Smooth muscle cell (in vitro differentiated cells): ENCODE measurements around the gene BTC. TPM values are rescaled to one million over a fixed set of nuclear protein-coding genes. Genes with fewer than 3 reads are reported as not detected.
A peak's percentile ranks its signal among the peaks of the same experiment; 100 is the strongest.

Experiments
- DNase-seq: peaks from one replicate; lab custom pipeline; 2025; ENCODE audit not compliant: unreplicated experiment; lab: John Stamatoyannopoulos, UW
- H2AFZ ChIP-seq: fragments of 200-600 bp; sonication (generic); 2 replicates; pipeline ENCODE4 v1.6.0; 2016; ENCODE audit warnings: antibody characterized with exemption, low read depth, mild to moderate bottlenecking
- H3F3A ChIP-seq: fragments of 200-600 bp; sonication (generic); 2 replicates; pipeline ENCODE4 v1.6.0; 2017; ENCODE audit warnings: antibody characterized with exemption, low read depth
- H3K27ac ChIP-seq: fragments of 200-600 bp; sonication (generic); 2 replicates; pipeline ENCODE4 v1.5.1; 2016; ENCODE audit warnings: low read depth, mild to moderate bottlenecking
- H3K27me3 ChIP-seq: fragments of 200-600 bp; sonication (generic); 2 replicates; pipeline ENCODE4 v1.6.1; 2016; ENCODE audit warnings: low read depth, mild to moderate bottlenecking
- H3K36me3 ChIP-seq: fragments of 200-600 bp; sonication (generic); 2 replicates; pipeline ENCODE4 v1.5.1; 2016; ENCODE audit warnings: low read depth
- H3K4me1 ChIP-seq: fragments of 200-600 bp; sonication (generic); 2 replicates; pipeline ENCODE4 v1.5.1; 2016; ENCODE audit warnings: low read depth
- H3K4me2 ChIP-seq: fragments of 200-600 bp; sonication (generic); 2 replicates; pipeline ENCODE4 v1.6.0; 2016; ENCODE audit warnings: mild to moderate bottlenecking
- H3K4me3 ChIP-seq: fragments of 200-600 bp; sonication (generic); 2 replicates; pipeline ENCODE4 v1.5.1; 2016; ENCODE audit warnings: mild to moderate bottlenecking
- H3K79me2 ChIP-seq: fragments of 200-600 bp; sonication (generic); 2 replicates; pipeline ENCODE4 v1.6.0; 2016; ENCODE audit warnings: low read depth, mild to moderate bottlenecking
- H3K9ac ChIP-seq: fragments of 200-600 bp; sonication (generic); 2 replicates; pipeline ENCODE4 v1.6.0; 2016; ENCODE audit warnings: low read depth
- H3K9me3 ChIP-seq: fragments of 200-600 bp; sonication (generic); replicated peaks from 2 replicates; pipeline ENCODE4 v1.5.1; 2016; ENCODE audit warnings: low read depth
- H4K20me1 ChIP-seq: fragments of 200-600 bp; sonication (generic); 2 replicates; pipeline ENCODE4 v1.6.0; 2016; ENCODE audit warnings: low read depth
- WGBS: methylation state at CpG from one replicate; pipeline ENCODE4 v1.1.7; 2016; ENCODE audit warnings: low lambda C conversion rate; 5-methylcytosine and 5-hydroxymethylcytosine counted together
- polyA plus RNA-seq: library from polyadenylated mRNA; unstranded; fragments of >200 nt; fragmentation: Nextera tagmentation; extraction: Ambion mirVana; gene quantifications from 2 replicates; pipeline ENCODE4 v1.2.1, GENCODE V29; 2016
- total RNA-seq: library from RNA; depleted of rRNA; stranded (reverse); fragments of >200 nt; gene quantifications from 2 replicates; pipeline ENCODE4 v1.2.3, GENCODE V29; 2014
- TF ChIP-seq, protein P1 (sequence below): fragments of 200-600 bp; sonication (generic); IDR thresholded peaks from 2 replicates; pipeline ENCODE4 v1.5.1; 2017; ENCODE audit warnings: borderline replicate concordance, mild to moderate bottlenecking, antibody characterized with exemption; ENCODE audit not compliant: insufficient read depth, poor library complexity, severe bottlenecking

Gene BTC
- total and polyA plus RNA-seq, 2 experiments from 2014 or later = 0.18 to 0.21 TPM

DNA sequence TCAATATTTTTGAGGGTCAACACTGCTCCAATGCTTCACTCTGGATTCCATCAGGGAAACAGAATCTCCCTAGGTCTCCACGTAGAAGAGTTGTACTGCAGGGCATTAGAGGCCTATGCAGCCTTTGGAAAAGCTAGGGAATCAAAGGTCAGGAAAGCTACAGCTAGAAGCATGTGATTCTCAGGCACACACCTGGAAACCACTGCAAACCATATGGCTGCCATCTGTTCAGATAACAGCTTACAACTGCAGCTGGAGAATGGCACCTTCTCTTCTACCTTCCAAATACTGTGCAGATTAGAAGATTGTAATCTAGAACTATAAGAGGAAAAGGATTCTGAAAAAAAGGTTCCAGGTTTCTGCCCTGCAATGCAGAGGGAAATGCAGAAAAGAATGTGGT is 60.6 kb downstream of the BTC start:
- no peak overlapping the region for H2AFZ ChIP-seq
- TF ChIP-seq, protein P1, sequence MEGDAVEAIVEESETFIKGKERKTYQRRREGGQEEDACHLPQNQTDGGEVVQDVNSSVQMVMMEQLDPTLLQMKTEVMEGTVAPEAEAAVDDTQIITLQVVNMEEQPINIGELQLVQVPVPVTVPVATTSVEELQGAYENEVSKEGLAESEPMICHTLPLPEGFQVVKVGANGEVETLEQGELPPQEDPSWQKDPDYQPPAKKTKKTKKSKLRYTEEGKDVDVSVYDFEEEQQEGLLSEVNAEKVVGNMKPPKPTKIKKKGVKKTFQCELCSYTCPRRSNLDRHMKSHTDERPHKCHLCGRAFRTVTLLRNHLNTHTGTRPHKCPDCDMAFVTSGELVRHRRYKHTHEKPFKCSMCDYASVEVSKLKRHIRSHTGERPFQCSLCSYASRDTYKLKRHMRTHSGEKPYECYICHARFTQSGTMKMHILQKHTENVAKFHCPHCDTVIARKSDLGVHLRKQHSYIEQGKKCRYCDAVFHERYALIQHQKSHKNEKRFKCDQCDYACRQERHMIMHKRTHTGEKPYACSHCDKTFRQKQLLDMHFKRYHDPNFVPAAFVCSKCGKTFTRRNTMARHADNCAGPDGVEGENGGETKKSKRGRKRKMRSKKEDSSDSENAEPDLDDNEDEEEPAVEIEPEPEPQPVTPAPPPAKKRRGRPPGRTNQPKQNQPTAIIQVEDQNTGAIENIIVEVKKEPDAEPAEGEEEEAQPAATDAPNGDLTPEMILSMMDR = no peak
- no peaks in the 10 kb centered on the region for H3K79me2 ChIP-seq
- H3K4me3 ChIP-seq = no peak overlapping the region
- H3K4me2 ChIP-seq = no peak overlapping the region
- no peak for DNase-seq
- H3K36me3 ChIP-seq = no peaks in the 10 kb centered on the region
- WGBS = 84% methylated on average over 1 of the region's 1 CpG
- no peaks in the 10 kb centered on the region for H4K20me1 ChIP-seq
- no peaks in the 10 kb centered on the region for H3K27me3 ChIP-seq
- H3K9ac ChIP-seq = no peak overlapping the region
- H3K9me3 ChIP-seq = no peaks in the 10 kb centered on the region
- H3F3A ChIP-seq = no peaks in the 10 kb centered on the region
- no peak overlapping the region for H3K27ac ChIP-seq
- no peaks in the 10 kb centered on the region for H3K4me1 ChIP-seq

DNA sequence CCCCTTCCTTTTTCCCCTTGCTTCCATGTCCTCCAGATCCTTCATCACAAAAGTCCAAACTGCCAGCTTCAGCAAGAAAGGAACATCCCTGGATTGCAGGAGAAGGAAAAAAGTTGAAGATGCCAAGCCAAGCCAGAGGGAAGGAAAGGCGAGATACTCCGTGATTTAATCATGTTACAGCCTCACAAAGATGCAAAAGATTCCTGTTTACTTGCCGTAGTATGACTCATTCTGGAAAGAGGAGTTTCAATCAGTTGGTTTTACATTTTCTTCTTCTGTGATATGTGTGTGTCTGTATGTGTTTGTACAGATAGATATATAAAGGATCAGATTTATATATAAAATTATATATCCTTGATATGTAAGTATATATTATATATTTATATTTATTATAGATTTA is 69.3 kb downstream of the BTC start:
- Histone ChIP-seq H3K4me3 (no peak overlapping the region), H3K4me1 (no peaks in the 10 kb centered on the region), H3K36me3 (no peaks in the 10 kb centered on the region), H3K27me3 (no peaks in the 10 kb centered on the region), H3F3A (no peaks in the 10 kb centered on the region), H3K9ac (no peak overlapping the region), H3K27ac (no peak overlapping the region), H4K20me1 (no peaks in the 10 kb centered on the region), H3K79me2 (no peaks in the 10 kb centered on the region), H3K9me3 (no peaks in the 10 kb centered on the region), H2AFZ (peak overlapping the region; percentile 36), H3K4me2 (peak overlapping the region; percentile 32)
- DNase-seq = no peak
- TF ChIP-seq, protein P1 = no peak
- WGBS = 33% methylated on average over 3 of the region's 3 CpGs

DNA sequence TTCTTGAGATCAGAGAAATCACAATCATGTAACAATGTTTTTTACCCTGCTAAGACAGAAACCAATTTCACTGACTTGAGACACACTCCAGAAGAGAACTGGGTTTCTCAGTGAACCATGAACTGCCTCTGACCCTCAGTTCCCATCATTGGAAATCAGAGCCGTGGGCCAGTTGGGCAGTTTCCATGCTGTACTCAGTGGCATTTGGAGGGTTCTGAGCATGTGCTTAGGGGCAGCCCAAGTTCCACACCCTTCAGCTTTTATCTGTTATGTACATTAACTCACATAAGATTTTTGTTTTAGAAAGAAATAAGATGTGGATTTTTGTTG is 77.9 kb downstream of the BTC start:
- H3K4me2 ChIP-seq = peak overlapping the region; percentile 29
- no peaks in the 10 kb centered on the region for H3K79me2 ChIP-seq
- no peak overlapping the region for H3K4me3 ChIP-seq
- no peak overlapping the region for H3K9ac ChIP-seq
- peak overlapping the region; percentile 44 for H3K27ac ChIP-seq
- H3K36me3 ChIP-seq = no peaks in the 10 kb centered on the region
- WGBS = 62% methylated on average over 1 of the region's 1 CpG
- H3K9me3 ChIP-seq = peaks cover 5% of the 10 kb centered on the region
- H2AFZ ChIP-seq = peak overlapping the region; percentile 68
- DNase-seq = no peak
- no peaks in the 10 kb centered on the region for H4K20me1 ChIP-seq
- no peaks in the 10 kb centered on the region for H3K4me1 ChIP-seq
- TF ChIP-seq, protein P1 = no peak
- H3K27me3 ChIP-seq = no peaks in the 10 kb centered on the region
- H3F3A ChIP-seq = no peaks in the 10 kb centered on the region

DNA sequence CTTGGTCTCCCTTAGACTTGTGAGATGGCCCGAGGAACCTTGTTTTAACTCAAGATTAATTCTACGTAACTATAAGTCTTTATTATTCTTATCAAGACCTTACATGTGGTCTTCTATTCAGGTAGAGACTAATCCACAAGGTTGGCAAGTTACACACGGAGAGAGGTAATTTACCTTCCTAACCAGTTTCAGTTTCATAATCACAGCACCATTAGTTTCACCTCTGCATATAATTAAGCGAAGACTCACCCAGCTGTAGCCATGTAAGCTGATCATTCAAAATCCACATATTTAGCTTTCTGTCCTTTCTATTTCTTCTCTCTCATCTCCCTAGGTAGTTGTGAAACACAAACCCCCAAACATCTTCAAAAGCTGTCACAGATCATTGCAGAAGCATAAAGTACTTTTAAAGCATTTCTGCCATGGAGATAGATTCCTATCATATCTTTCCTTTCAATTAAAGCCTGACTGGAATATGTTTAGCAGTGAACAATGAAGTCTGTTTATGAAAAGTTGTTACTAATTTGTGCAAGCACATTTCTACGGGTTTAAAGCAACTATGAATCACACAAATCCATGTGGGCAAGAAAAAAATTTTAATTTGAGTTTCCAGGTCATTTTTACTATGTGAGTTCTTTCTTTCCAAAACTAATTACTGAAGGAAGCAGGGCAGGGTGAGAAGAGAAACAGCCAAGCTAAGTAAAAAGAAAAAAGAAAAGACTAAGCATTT is 78.5 kb downstream of the BTC start:
- H2AFZ ChIP-seq = peak overlapping the region; percentile 68
- H3K79me2 ChIP-seq = no peaks in the 10 kb centered on the region
- H3K4me3 ChIP-seq = no peak overlapping the region
- no peak overlapping the region for H3K9ac ChIP-seq
- H3K27me3 ChIP-seq = no peaks in the 10 kb centered on the region
- TF ChIP-seq, protein P1 = no peak
- peak overlapping the region; percentile 44 for H3K27ac ChIP-seq
- peaks cover 5% of the 10 kb centered on the region for H3K9me3 ChIP-seq
- 78% methylated on average over 5 of the region's 5 CpGs for WGBS
- no peaks in the 10 kb centered on the region for H3K4me1 ChIP-seq
- no peaks in the 10 kb centered on the region for H3F3A ChIP-seq
- DNase-seq = no peak
- H4K20me1 ChIP-seq = no peaks in the 10 kb centered on the region
- no peaks in the 10 kb centered on the region for H3K36me3 ChIP-seq
- H3K4me2 ChIP-seq = peak overlapping the region; percentile 29
